IMR-90 (cell line): ENCODE results near the gene DCAF11. TPM values are rescaled to one million over a fixed set of nuclear protein-coding genes. Genes with fewer than 3 reads are reported as not detected.

Source experiments
- ATAC-seq: fragments of 200-7000 bp; cut with Tn5 transposase; 2 replicates; pipeline ENCODE4 v1.9.1; 2020; ENCODE audit warnings: low read depth, mild to moderate bottlenecking, moderate library complexity
- BruUV-seq: library from RNA; stranded (reverse); fragments of 400-500 nt; replicated peaks from 2 replicates; lab custom pipeline; 2021; lab: Mats Ljungman, UMichigan
- CTCF ChIA-PET: fragments of 300-600 bp; formaldehyde crosslinking; extraction: SDS; loops from one replicate; lab custom pipeline; 2021; ENCODE audit warnings: antibody characterized with exemption; lab: Yijun Ruan, JAX
- POLR2A ChIA-PET: fragments of 300-600 bp; sonication (Branson Sonifier 250); formaldehyde crosslinking; loops from one replicate; lab custom pipeline; 2022; ENCODE audit warnings: antibody characterized with exemption; ENCODE audit not compliant: unreplicated experiment; lab: Charles Lee
- DNase-seq: peaks from one replicate; pipeline ENCODE4 v3.0.0; 2013
- H2AFZ ChIP-seq: replicated peaks from 2 replicates; pipeline ENCODE3; 2013; ENCODE audit warnings: low read length, mild to moderate bottlenecking; ENCODE audit not compliant: poor library complexity
- H2AK5ac ChIP-seq: 2 replicates; pipeline ENCODE4 v1.6.1; 2013; ENCODE audit warnings: low read depth, low read length, inconsistent platforms
- H2AK9ac ChIP-seq: replicated peaks from 2 replicates; pipeline ENCODE3; 2013; ENCODE audit warnings: mild to moderate bottlenecking, low read depth, low read length, moderate library complexity; ENCODE audit not compliant: poor library complexity
- H2BK120ac ChIP-seq: 2 replicates; pipeline ENCODE4 v1.6.1; 2013; ENCODE audit warnings: low read depth, low read length, inconsistent platforms
- H2BK15ac ChIP-seq: 3 replicates; pipeline ENCODE4 v1.6.1; 2013; ENCODE audit warnings: low read depth, low read length, inconsistent platforms
- H2BK20ac ChIP-seq: 2 replicates; pipeline ENCODE4 v1.6.1; 2013; ENCODE audit warnings: low read depth, mild to moderate bottlenecking, inconsistent platforms, low read length, moderate library complexity
- H2BK5ac ChIP-seq: 2 replicates; pipeline ENCODE4 v1.6.1; 2013; ENCODE audit warnings: mild to moderate bottlenecking, low read depth, low read length, inconsistent platforms; ENCODE audit not compliant: poor library complexity, severe bottlenecking
- H3K14ac ChIP-seq: replicated peaks from 2 replicates; pipeline ENCODE4 v1.6.1; 2013; ENCODE audit warnings: low read depth, low read length, inconsistent platforms
- H3K18ac ChIP-seq: 2 replicates; pipeline ENCODE4 v1.6.1; 2013; ENCODE audit warnings: low read depth, low read length, control low read depth
- H3K23ac ChIP-seq: 2 replicates; pipeline ENCODE4 v1.6.1; 2013; ENCODE audit warnings: low read depth, low read length, inconsistent platforms
- H3K27ac ChIP-seq: 2 replicates; pipeline ENCODE4 v1.5.1; 2013; ENCODE audit warnings: mild to moderate bottlenecking, control low read depth, low read length; ENCODE audit not compliant: insufficient read depth
- H3K27me3 ChIP-seq: 2 replicates; pipeline ENCODE4 v1.6.1; 2013; ENCODE audit warnings: low read length; ENCODE audit not compliant: control insufficient read depth, insufficient read depth
- H3K36me3 ChIP-seq: 2 replicates; pipeline ENCODE4 v1.6.1; 2013; ENCODE audit warnings: low read length, mixed read lengths; ENCODE audit not compliant: control insufficient read depth, insufficient read depth
- H3K4ac ChIP-seq: 2 replicates; pipeline ENCODE4 v1.6.1; 2013; ENCODE audit warnings: low read depth, low read length, inconsistent platforms
- H3K4me1 ChIP-seq: 2 replicates; pipeline ENCODE4 v1.6.1; 2013; ENCODE audit warnings: low read length, mixed read lengths; ENCODE audit not compliant: control insufficient read depth, insufficient read depth
- H3K4me2 ChIP-seq: 2 replicates; pipeline ENCODE4 v1.6.1; 2013; ENCODE audit warnings: low read depth, mild to moderate bottlenecking, control low read depth, low read length, moderate library complexity
- H3K4me3 ChIP-seq: 2 replicates; pipeline ENCODE4 v1.5.1; 2013; ENCODE audit warnings: low read depth, mild to moderate bottlenecking, control low read depth, low read length, moderate library complexity; ENCODE audit not compliant: insufficient read depth
- H3K56ac ChIP-seq: 2 replicates; pipeline ENCODE4 v1.6.1; 2013; ENCODE audit warnings: low read length, inconsistent platforms; ENCODE audit not compliant: insufficient read depth; ENCODE audit errors: extremely low read depth
- H3K79me1 ChIP-seq, 2 experiments: 2 replicates each; pipeline ENCODE4 v1.6.1; 2013; ENCODE audit warnings: low read length in 2 of 2, inconsistent platforms in 1 of 2, low read depth in 1 of 2
- H3K9ac ChIP-seq: 2 replicates; pipeline ENCODE4 v1.6.1; 2013; ENCODE audit warnings: low read depth, low read length, control low read depth
- H3K9me1 ChIP-seq: 2 replicates; pipeline ENCODE4 v1.6.1; 2013; ENCODE audit warnings: low read length, inconsistent platforms; ENCODE audit not compliant: insufficient read depth
- H3K9me3 ChIP-seq: 2 replicates; pipeline ENCODE4 v1.6.1; 2013; ENCODE audit warnings: low read length; ENCODE audit not compliant: control insufficient read depth, insufficient read depth
- H4K20me1 ChIP-seq: 2 replicates; pipeline ENCODE4 v1.6.1; 2013; ENCODE audit warnings: low read length, inconsistent platforms; ENCODE audit not compliant: insufficient read depth
- H4K5ac ChIP-seq: 2 replicates; pipeline ENCODE4 v1.6.1; 2013; ENCODE audit warnings: mild to moderate bottlenecking, low read depth, low read length, control low read depth
- H4K8ac ChIP-seq, 2 experiments: 2 replicates each; pipeline ENCODE4 v1.6.1; 2013; ENCODE audit warnings: low read depth in 2 of 2, low read length in 2 of 2, control low read depth in 1 of 2, inconsistent platforms in 1 of 2
- H4K91ac ChIP-seq: 2 replicates; pipeline ENCODE4 v1.6.1; 2013; ENCODE audit warnings: low read depth, low read length, inconsistent platforms; ENCODE audit not compliant: insufficient read depth
- BHLHE40 ChIP-seq: fragments of 150-350 bp; IDR thresholded peaks from 2 replicates; pipeline ENCODE4 v1.6.1; 2016; ENCODE audit warnings: mild to moderate bottlenecking, low read depth, low read length
- ELK1 ChIP-seq: fragments of 150-350 bp; IDR thresholded peaks from 2 replicates; pipeline ENCODE4 v1.6.1; 2016; ENCODE audit warnings: low read depth, mild to moderate bottlenecking, low read length, moderate library complexity, borderline replicate concordance
- FOS ChIP-seq: fragments of 150-350 bp; IDR thresholded peaks from 2 replicates; pipeline ENCODE4 v1.6.1; 2016; ENCODE audit warnings: low read depth, low read length
- MAZ ChIP-seq: IDR thresholded peaks from 2 replicates; pipeline ENCODE4 v1.6.1; 2012; ENCODE audit warnings: low read depth, mild to moderate bottlenecking, low read length, improper control_type of control experiment, moderate library complexity, borderline replicate concordance
- MXI1 ChIP-seq: IDR thresholded peaks from 2 replicates; pipeline ENCODE4 v1.6.1; 2012; ENCODE audit warnings: low read depth, mild to moderate bottlenecking, low read length, moderate library complexity, borderline replicate concordance
- NFE2L2 ChIP-seq: fragments of 150-350 bp; IDR thresholded peaks from 2 replicates; pipeline ENCODE4 v1.6.1; 2016; ENCODE audit warnings: low read depth, mild to moderate bottlenecking, low read length
- POLR2A ChIP-seq: IDR thresholded peaks from 2 replicates; pipeline ENCODE4 v1.6.1; 2012; ENCODE audit warnings: mild to moderate bottlenecking, low read depth, low read length
- RAD21 ChIP-seq: IDR thresholded peaks from 2 replicates; pipeline ENCODE4 v1.6.1; 2012; ENCODE audit warnings: low read length, improper control_type of control experiment
- RFX5 ChIP-seq: IDR thresholded peaks from 2 replicates; pipeline ENCODE4 v1.8.0; 2012; ENCODE audit warnings: low read depth, mild to moderate bottlenecking, low read length, moderate library complexity
- whole genome bisulfite sequencing, 2 experiments: methylation state at CpG; one replicate each; pipeline versions ENCODE4 v1.1.5 to v1.1.7; 2013; ENCODE audit warnings: missing lambda C conversion rate in 2 of 2; ENCODE audit not compliant: insufficient read length in 1 of 2; ENCODE audit errors: extremely low coverage in 2 of 2; 5-methylcytosine and 5-hydroxymethylcytosine counted together
- dilution Hi-C: fragments of 300-500 bp; cut with HindIII; formaldehyde crosslinking; loops from one replicate; pipeline ENCODE4 v1.14.3; 2018; ENCODE audit warnings: low sequenced_read_pairs; ENCODE audit not compliant: unreplicated experiment
- in situ Hi-C: fragments of 300-500 bp; cut with MboI; formaldehyde crosslinking; loops from 3 replicates; pipeline ENCODE4 v1.14.3; 2019; ENCODE audit warnings: low sequenced_read_pairs, inconsistent platforms, mixed read lengths
- intact Hi-C: fragments of 100-400 bp; cut with micrococcal nuclease; formaldehyde crosslinking; loops from 2 replicates; pipeline ENCODE4 v1.10.0; 2022
- polyA plus RNA-seq, 3 experiments: library from polyadenylated mRNA; depleted of rRNA; stranded (reverse); fragments of >200 nt; gene quantifications; 2 replicates each; pipeline ENCODE4 v1.2.3, GENCODE V29; 2012; ENCODE audit warnings: low replicate concordance in 1 of 3
- total RNA-seq: library from RNA; depleted of rRNA; stranded (reverse); fragments of >200 nt; gene quantifications from 2 replicates; pipeline ENCODE4 v1.2.3, GENCODE V29; 2012

Gene DCAF11
- total and polyA plus RNA-seq, 2 of the 4 experiments (the other 2 are of a cell fraction), result 21.0 to 52.0 TPM

DNA sequence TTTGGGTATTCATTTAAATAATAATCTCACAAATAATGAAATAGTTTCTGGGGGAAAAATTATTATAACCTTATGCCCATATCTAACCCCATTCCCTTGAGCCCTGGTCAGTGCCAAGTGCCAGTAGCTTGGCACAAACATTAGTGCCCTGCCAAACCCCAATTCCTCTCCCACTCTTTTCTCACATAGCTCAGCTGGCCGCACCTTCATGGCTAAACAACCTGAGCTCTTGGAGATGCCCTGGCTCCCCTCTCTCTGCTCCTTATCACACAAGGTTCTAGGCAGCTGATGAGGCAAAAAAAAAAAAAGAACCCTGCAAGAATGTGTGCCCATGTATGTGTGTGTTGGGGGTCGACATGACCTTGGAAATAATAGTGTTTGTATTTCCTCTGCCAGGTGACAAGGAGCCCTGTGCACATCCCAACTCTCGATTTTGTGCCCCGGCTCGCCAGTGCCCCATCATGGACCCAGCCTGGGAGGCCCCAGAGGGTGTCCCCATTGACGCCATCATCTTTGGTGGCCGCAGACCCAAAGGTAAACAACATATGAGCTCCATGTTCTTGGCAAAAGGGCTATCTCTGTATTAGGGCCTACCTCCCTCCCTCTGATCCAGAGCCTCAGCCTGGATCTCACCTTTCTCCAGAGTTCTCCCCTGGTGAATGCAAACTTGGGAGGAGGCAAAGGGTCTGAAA, 12.1 kb upstream of the DCAF11 start:
- Histone ChIP-seq H3K79me1 (peaks cover 0 to 15% of the 10 kb centered on the region in 2 experiments; a peak in 1 of 4 replicates), H3K9me1 (peaks cover 8% of the 10 kb centered on the region; the same call in 1 of the 2 replicates), H3K36me3 (peaks cover 45% of the 10 kb centered on the region), H4K8ac (no peak overlapping the region), H4K5ac (no peak overlapping the region), H3K18ac (no peak overlapping the region), H2AK5ac (no peak overlapping the region), H3K9me3 (no peaks in the 10 kb centered on the region; the same call in 1 of the 2 replicates), H3K56ac (no peak overlapping the region), H3K27ac (no peak overlapping the region), H2BK15ac (no peak overlapping the region), H3K23ac (no peak overlapping the region), H3K27me3 (no peaks in the 10 kb centered on the region), H2AFZ (no peak overlapping the region), H3K4ac (no peak overlapping the region), H4K20me1 (peaks cover 9% of the 10 kb centered on the region; the same call in 1 of the 2 replicates), H2AK9ac (peak overlapping the region; percentile 77), H3K14ac (no peak overlapping the region), H3K9ac (no peak overlapping the region), H2BK20ac (no peak overlapping the region), H4K91ac (no peak overlapping the region), H3K4me3 (no peak overlapping the region), H3K4me1 (no peaks in the 10 kb centered on the region), H2BK120ac (no peak overlapping the region), H2BK5ac (no peak overlapping the region), H3K4me2 (no peak overlapping the region)
- POLR2A ChIA-PET, result no interaction called here
- BruUV-seq, result no TSS peak
- TF ChIP-seq RFX5, result no peak
- no peak for TF ChIP-seq FOS
- no peak for TF ChIP-seq MAZ
- no peak for TF ChIP-seq NFE2L2
- no peak for TF ChIP-seq ELK1
- no peak for TF ChIP-seq RAD21
- no peak for TF ChIP-seq POLR2A
- no peak for TF ChIP-seq BHLHE40
- TF ChIP-seq MXI1, result no peak
- no CpG with 5 or more reads among the region's 7 CpGs for WGBS, 2 experiments
- CTCF ChIA-PET, result interaction anchor here (1.5 kb wide), 1 partner anchor 22 kb away, joined by 3 read pairs; no protein-coding TSS in a partner anchor
- no peak for DNase-seq
- dilution Hi-C loops, result no loop called here
- intact Hi-C loops, result no loop called here
- ATAC-seq, result no peak
- in situ Hi-C loops, result no loop called here
